ENCODE measurements around the gene STIM1.

DNA sequence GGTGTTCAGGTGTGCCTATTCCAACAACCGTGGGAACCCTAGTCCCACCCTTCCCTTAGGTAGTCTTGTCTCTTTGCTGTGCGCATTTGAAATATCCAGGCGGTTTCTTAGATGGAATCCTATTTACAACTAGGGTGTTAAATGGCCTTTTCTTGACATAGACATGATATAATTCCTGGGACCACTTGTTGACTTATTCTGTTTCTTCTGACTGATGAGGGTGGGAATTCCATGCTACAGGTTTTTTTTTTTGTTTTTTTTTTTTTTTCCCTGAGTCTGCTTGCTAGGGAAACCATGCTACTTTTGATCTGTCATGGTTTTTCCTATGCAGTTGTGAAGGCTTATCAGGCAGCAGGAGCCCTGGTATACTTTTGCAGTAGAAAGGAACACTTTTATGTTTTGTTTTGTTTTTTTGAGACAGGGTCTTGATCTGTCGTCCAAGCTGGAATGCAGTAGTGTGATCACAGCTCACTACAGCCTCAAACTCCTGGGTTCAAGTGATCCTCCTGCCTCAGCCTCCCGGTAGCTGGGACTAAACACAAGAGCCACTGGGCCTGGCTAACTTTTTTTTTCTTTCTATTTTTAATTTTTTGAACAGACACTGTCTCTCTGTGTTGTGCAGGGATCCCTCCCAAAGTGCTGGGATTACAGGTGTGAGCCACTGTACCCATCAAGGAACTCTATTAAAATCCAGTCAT lies 1.5 kb downstream of the STIM1 start:
- TF ChIP-seq CTCF (IDR thresholded peaks at IDR 0.05) (no peak), POLR2A (IDR thresholded peaks at IDR 0.05) (no peak), EP300 (IDR thresholded peaks at IDR 0.05) (no peak)

Data from gastroesophageal sphincter (tissue), 3 donors.